Gastroesophageal sphincter (tissue), 4 donors: Measurements from ENCODE around the gene PARVG. TPM values are rescaled to one million over a fixed set of nuclear protein-coding genes. Genes with fewer than 3 reads are reported as not detected.

Experiments used
- ATAC-seq: fragments of 150-250 bp; one replicate; pipeline ENCODE4 v1.9.1; 2016; ENCODE audit warnings: mild to moderate bottlenecking, moderate library complexity
- H3K27ac ChIP-seq, 4 donors: fragments of 200-600 bp; sonication (generic) in 3 of 4; 1 replicate in 3 of 4; 2 replicates in 1 of 4; pipeline ENCODE4 v1.5.1; 2016 to 2019
- H3K27me3 ChIP-seq: fragments of 200-600 bp; sonication (generic); one replicate; pipeline ENCODE4 v1.5.1; 2019
- H3K36me3 ChIP-seq, 2 donors: fragments of 200-600 bp; sonication (generic); one replicate each; pipeline ENCODE4 v1.5.1; 2019; ENCODE audit warnings: control low read depth in 1 of 2
- H3K4me1 ChIP-seq, 3 donors: fragments of 200-600 bp; sonication (generic); 1 replicate in 2 of 3; 2 replicates in 1 of 3; pipeline ENCODE4 v1.5.1; 2016 to 2019; ENCODE audit warnings: control low read depth in 2 of 3
- H3K4me3 ChIP-seq, 2 donors: fragments of 200-600 bp; sonication (generic); one replicate each; pipeline ENCODE4 v1.5.1; 2019; ENCODE audit warnings: mild to moderate bottlenecking in 1 of 2, moderate library complexity in 1 of 2
- H3K9me3 ChIP-seq, 3 donors: fragments of 200-600 bp; sonication (generic); one replicate each; pipeline ENCODE4 v1.5.1; 2017 to 2019; ENCODE audit warnings: control low read depth in 2 of 3
- CTCF ChIP-seq, 4 experiments: fragments of 200-600 bp in 2 of 4; fragments of 450-650 bp in 2 of 4; sonication (generic) in 1 of 4; IDR thresholded peaks; one replicate each; pipeline ENCODE4 v1.5.1; 2017 to 2019; ENCODE audit warnings: antibody characterized with exemption in 4 of 4, mild to moderate bottlenecking in 2 of 4, moderate library complexity in 2 of 4
- EP300 ChIP-seq: sonication (generic); formaldehyde crosslinking; IDR thresholded peaks from one replicate; pipeline ENCODE4 v1.6.1; 2017; ENCODE audit warnings: antibody characterized with exemption, mild to moderate bottlenecking
- POLR2A ChIP-seq, 2 donors: fragments of 450-650 bp; IDR thresholded peaks; one replicate each; pipeline ENCODE4 v1.6.1; 2017; ENCODE audit warnings: antibody characterized with exemption in 2 of 2, mild to moderate bottlenecking in 2 of 2, moderate library complexity in 1 of 2
- POLR2AphosphoS5 ChIP-seq: sonication (generic); formaldehyde crosslinking; IDR thresholded peaks from one replicate; pipeline ENCODE4 v1.6.1; 2017; ENCODE audit warnings: antibody characterized with exemption
- WGBS, 2 donors: methylation state at CpG; one replicate each; pipeline ENCODE4 v1.1.5; 2018; ENCODE audit warnings: low coverage in 1 of 2; 5-methylcytosine and 5-hydroxymethylcytosine counted together
- total RNA-seq, 4 donors: library from RNA; depleted of rRNA; stranded (reverse); fragments of >200 nt; gene quantifications; one replicate each; pipeline ENCODE4 v1.1.0, GENCODE V29; 2016

Gene PARVG
- total RNA-seq, 4 donors from 2014 or later = 7.0 to 18.2 (median 11.3) TPM

- no peak overlapping the region for H3K27ac ChIP-seq
- no peak for TF ChIP-seq CTCF (IDR thresholded peaks at IDR 0.05)
- no peak for TF ChIP-seq POLR2A (IDR thresholded peaks at IDR 0.05)
- TF ChIP-seq EP300 = no peak
- TF ChIP-seq POLR2AphosphoS5 = no peak
- peaks cover 0 to 73% of the 10 kb centered on the region in 2 donors for H3K36me3 ChIP-seq
- no CpG with 5 or more reads among the region's 12 CpGs for WGBS, 2 donors
- H3K9me3 ChIP-seq = no peaks in the 10 kb centered on the region
- no peaks in the 10 kb centered on the region for H3K4me1 ChIP-seq
- no peaks in the 10 kb centered on the region for H3K27me3 ChIP-seq
- no peak for ATAC-seq
- no peak overlapping the region for H3K4me3 ChIP-seq
Observed at GRCh38 chr22:44167501-44167900, 13.2 kb upstream of the PARVG start.

- Histone ChIP-seq H3K36me3 (peaks cover 0 to 73% of the 10 kb centered on the region in 2 donors), H3K4me1 (no peaks in the 10 kb centered on the region), H3K27me3 (no peaks in the 10 kb centered on the region), H3K9me3 (no peaks in the 10 kb centered on the region), H3K27ac (no peak overlapping the region), H3K4me3 (no peak overlapping the region)
- TF ChIP-seq EP300 = no peak
- no peak for TF ChIP-seq POLR2A (IDR thresholded peaks at IDR 0.05)
- TF ChIP-seq CTCF (IDR thresholded peaks at IDR 0.05) = no peak
- no peak for TF ChIP-seq POLR2AphosphoS5
- ATAC-seq = no peak
- WGBS, 2 donors = 80 to 100% methylated on average over 1 of the region's 13 CpGs
Observed at GRCh38 chr22:44168206-44168605, 12.5 kb upstream of the PARVG start.

GRCh38 chr22:44170470-44170869 is 10.3 kb upstream of the PARVG start:
- TF ChIP-seq CTCF (IDR thresholded peaks at IDR 0.05) (no peak), POLR2A (IDR thresholded peaks at IDR 0.05) (no peak), POLR2AphosphoS5 (no peak), EP300 (no peak)
- no peaks in the 10 kb centered on the region for H3K27me3 ChIP-seq
- H3K27ac ChIP-seq = no peak overlapping the region
- H3K4me1 ChIP-seq = no peaks in the 10 kb centered on the region
- no peak for ATAC-seq
- WGBS, 2 donors = 73% methylated on average over 3 of the region's 11 CpGs; no CpG with 5 or more reads in 1 of the 2 donors
- no peak overlapping the region for H3K4me3 ChIP-seq
- peaks cover 0 to 54% of the 10 kb centered on the region in 2 donors for H3K36me3 ChIP-seq
- H3K9me3 ChIP-seq = no peaks in the 10 kb centered on the region

DNA sequence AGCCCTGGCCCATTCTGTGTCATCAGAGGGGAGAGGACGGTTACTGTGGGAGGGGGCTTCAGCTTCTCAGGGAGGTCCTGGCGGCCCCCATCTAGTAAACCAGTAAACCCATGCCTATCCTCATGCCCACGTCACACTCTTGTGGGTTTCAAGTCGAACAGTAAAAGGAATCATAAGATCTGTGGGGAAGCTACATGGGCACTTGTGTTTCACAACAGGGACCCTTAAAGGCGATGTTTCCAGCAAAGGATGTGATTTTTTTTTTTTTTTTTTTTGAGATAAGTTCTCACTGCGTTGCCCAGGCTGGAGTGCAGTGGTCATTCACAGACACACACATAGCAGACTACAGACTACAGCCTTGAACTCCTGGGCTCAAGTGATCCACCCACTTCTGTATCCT is 9.2 kb upstream of the PARVG start:
- TF ChIP-seq EP300 (no peak), CTCF (IDR thresholded peaks at IDR 0.05) (no peak), POLR2A (IDR thresholded peaks at IDR 0.05) (no peak), POLR2AphosphoS5 (no peak)
- H3K27me3 ChIP-seq = no peaks in the 10 kb centered on the region
- H3K9me3 ChIP-seq = no peaks in the 10 kb centered on the region
- WGBS, 2 donors = 57 to 82% methylated on average over 1 to 5 of the region's 6 CpGs
- H3K36me3 ChIP-seq = peaks cover 0 to 45% of the 10 kb centered on the region in 2 donors
- H3K4me1 ChIP-seq = no peaks in the 10 kb centered on the region
- ATAC-seq = no peak
- H3K4me3 ChIP-seq = no peak overlapping the region
- H3K27ac ChIP-seq = no peak overlapping the region

DNA sequence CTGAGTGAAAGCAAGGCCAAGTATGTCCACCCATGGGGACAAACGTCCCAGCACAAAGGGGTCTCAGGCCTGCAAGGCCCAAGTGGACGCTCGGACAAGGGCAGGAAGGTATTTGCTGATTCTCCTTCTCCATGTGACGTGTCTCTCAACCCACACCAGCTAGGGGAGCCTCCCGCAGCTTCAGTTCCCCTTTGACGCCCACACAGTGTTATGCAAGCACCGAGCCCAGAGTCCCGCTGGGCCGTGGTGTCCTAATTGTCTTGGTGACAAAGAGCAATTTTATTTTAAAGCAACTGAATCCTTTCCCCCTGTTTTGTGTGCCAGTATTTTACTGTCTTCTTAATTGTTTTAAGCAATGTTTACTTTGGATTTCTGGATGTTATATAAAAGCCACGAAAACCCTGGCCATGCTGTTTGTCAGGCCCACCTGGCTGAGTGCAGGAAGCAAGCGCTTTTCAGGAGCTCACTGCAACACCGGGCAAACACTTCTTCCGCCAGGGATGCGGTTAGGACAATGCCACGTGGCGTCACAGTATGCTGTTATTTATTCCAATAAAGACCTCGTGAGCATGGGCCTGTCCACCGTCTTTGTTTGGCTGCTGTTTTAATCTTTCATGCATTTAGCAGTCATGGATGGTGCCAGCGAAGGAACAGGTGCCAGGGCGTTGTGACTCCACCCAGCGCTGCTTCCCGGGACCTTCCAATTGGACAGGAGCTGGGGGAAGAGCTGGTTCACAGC is 8.2 kb upstream of the PARVG start:
- ATAC-seq = peak; percentile 67
- WGBS, 2 donors = 72 to 73% methylated on average over 11 to 14 of the region's 22 CpGs
- H3K27ac ChIP-seq = no peak overlapping the region

More for the DNA sequence above, 8.2 kb upstream of the PARVG start:
- TF ChIP-seq EP300 (no peak), CTCF (IDR thresholded peaks at IDR 0.05) (no peak), POLR2AphosphoS5 (no peak), POLR2A (IDR thresholded peaks at IDR 0.05) (no peak)
- no peaks in the 10 kb centered on the region for H3K4me1 ChIP-seq
- peaks cover 0 to 35% of the 10 kb centered on the region in 2 donors for H3K36me3 ChIP-seq
- no peaks in the 10 kb centered on the region for H3K27me3 ChIP-seq
- H3K9me3 ChIP-seq = no peaks in the 10 kb centered on the region
- no peak overlapping the region for H3K4me3 ChIP-seq
